H1 (cell line): ENCODE measurements around the gene IFI16. TPM values are rescaled to one million over a fixed set of nuclear protein-coding genes. Genes with fewer than 3 reads are reported as not detected.

Experiments
- CTCF ChIA-PET: fragments of 300-600 bp; sonication (Branson Sonifier 250); formaldehyde crosslinking; loops from one replicate; lab custom pipeline; 2021; ENCODE audit not compliant: partially characterized antibody; lab: Charles Lee
- POLR2A ChIA-PET: fragments of 300-600 bp; sonication (Branson Sonifier 250); formaldehyde crosslinking; loops from one replicate; lab custom pipeline; 2021; ENCODE audit warnings: inconsistent platforms; ENCODE audit not compliant: partially characterized antibody; lab: Charles Lee
- DNase-seq, 2 experiments: peaks; one replicate each; pipeline versions ENCODE4 v3.0.0 to v3.0.0-alpha.2; 2010 to 2022; ENCODE audit warnings: low spot score in 2 of 2, low read depth in 1 of 2, mixed read lengths in 1 of 2
- FAIRE-seq: peaks from 2 replicates; lab custom pipeline; 2011; peaks lifted over from hg19 to GRCh38; lab: Jason Lieb, UNC
- H2AFZ ChIP-seq: 2 replicates; pipeline ENCODE4 v1.8.1; 2012; ENCODE audit warnings: low read length, inconsistent platforms
- H2AK5ac ChIP-seq: 2 replicates; pipeline ENCODE4 v1.6.1; 2013; ENCODE audit warnings: low read depth, low read length
- H2BK120ac ChIP-seq: replicated peaks from 2 replicates; pipeline ENCODE3; 2013; ENCODE audit warnings: low read depth, low read length, inconsistent platforms
- H2BK12ac ChIP-seq: 2 replicates; pipeline ENCODE4 v1.6.1; 2013; ENCODE audit warnings: low read depth, low read length
- H2BK15ac ChIP-seq: 2 replicates; pipeline ENCODE4 v1.6.1; 2013; ENCODE audit warnings: low read length
- H2BK20ac ChIP-seq: 2 replicates; pipeline ENCODE4 v1.6.1; 2013; ENCODE audit warnings: low read length
- H2BK5ac ChIP-seq: 2 replicates; pipeline ENCODE4 v1.6.1; 2013; ENCODE audit warnings: low read depth, low read length
- H3K14ac ChIP-seq: 2 replicates; pipeline ENCODE4 v1.6.1; 2013; ENCODE audit warnings: inconsistent platforms; ENCODE audit not compliant: insufficient read length
- H3K18ac ChIP-seq: 2 replicates; pipeline ENCODE4 v1.6.1; 2013; ENCODE audit warnings: low read length; ENCODE audit errors: extremely low read depth
- H3K23ac ChIP-seq: 2 replicates; pipeline ENCODE4 v1.6.1; 2013; ENCODE audit warnings: inconsistent platforms; ENCODE audit not compliant: insufficient read length
- H3K23me2 ChIP-seq: 2 replicates; pipeline ENCODE4 v1.6.1; 2013; ENCODE audit warnings: low read depth, low read length
- H3K27ac ChIP-seq: 2 replicates; pipeline ENCODE4 v1.6.1; 2011; ENCODE audit warnings: low read depth, low read length, inconsistent platforms
- H3K27me3 ChIP-seq, 4 experiments: replicated peaks in 1 of 4; 1 replicate in 1 of 4; 2 replicates in 3 of 4; pipeline versions ENCODE4 v1.6.1 to v1.8.1; 2011 to 2013; ENCODE audit warnings: low read length in 3 of 4, mild to moderate bottlenecking in 3 of 4, inconsistent platforms in 2 of 4, mixed read lengths in 2 of 4, moderate library complexity in 1 of 4; ENCODE audit not compliant: control insufficient read depth in 3 of 4, insufficient read depth in 3 of 4; ENCODE audit errors: extremely low read depth in 1 of 4
- H3K36me3 ChIP-seq, 4 experiments: 2 replicates each; pipeline versions ENCODE4 v1.6.1 to v1.8.1; 2011 to 2013; ENCODE audit warnings: mild to moderate bottlenecking in 4 of 4, low read length in 3 of 4, moderate library complexity in 2 of 4, control low read depth in 1 of 4, inconsistent platforms in 1 of 4; ENCODE audit not compliant: insufficient read depth in 4 of 4, control insufficient read depth in 2 of 4
- H3K4ac ChIP-seq: replicated peaks from 2 replicates; pipeline ENCODE3; 2013; ENCODE audit warnings: low read length, low read depth, mixed read lengths, inconsistent platforms; ENCODE audit not compliant: insufficient read length
- H3K4me1 ChIP-seq, 4 experiments: replicated peaks in 1 of 4; 1 replicate in 1 of 4; 2 replicates in 3 of 4; pipeline versions ENCODE4 v1.6.1 to v1.8.1; 2011 to 2013; ENCODE audit warnings: low read length in 3 of 4, inconsistent platforms in 2 of 4, mixed read lengths in 1 of 4; ENCODE audit not compliant: insufficient read depth in 4 of 4, control insufficient read depth in 3 of 4
- H3K4me2 ChIP-seq, 2 experiments: 2 replicates each; pipeline versions ENCODE4 v1.6.1 to v1.8.1; 2011 to 2013; ENCODE audit warnings: low read depth in 2 of 2, low read length in 2 of 2, control low read depth in 1 of 2, inconsistent platforms in 1 of 2, mild to moderate bottlenecking in 1 of 2; ENCODE audit not compliant: insufficient read depth in 1 of 2
- H3K4me3 ChIP-seq, 4 experiments: fragments of 200-600, 300-600 bp in 1 of 4; sonication (generic), shearing (Covaris generic), sonication (Bioruptor Twin) in 1 of 4; 2 replicates each; pipeline versions ENCODE4 v1.5.1 to v1.8.1; 2011 to 2016; ENCODE audit warnings: low read length in 4 of 4, low read depth in 3 of 4, control low read depth in 2 of 4, inconsistent platforms in 2 of 4, mild to moderate bottlenecking in 2 of 4, mixed read lengths in 1 of 4, moderate library complexity in 1 of 4; ENCODE audit not compliant: insufficient read depth in 2 of 4; ENCODE audit errors: extremely low read depth in 1 of 4
- H3K56ac ChIP-seq: replicated peaks from 2 replicates; pipeline ENCODE3; 2013; ENCODE audit warnings: low read depth, mild to moderate bottlenecking, mixed read lengths, low read length, inconsistent platforms; ENCODE audit not compliant: insufficient read length
- H3K79me1 ChIP-seq: 2 replicates; pipeline ENCODE4 v1.6.1; 2013; ENCODE audit warnings: low read depth, low read length, control low read depth
- H3K79me2 ChIP-seq, 2 experiments: 2 replicates each; pipeline versions ENCODE4 v1.6.1 to v1.8.1; 2012 to 2013; ENCODE audit warnings: low read length in 2 of 2, mild to moderate bottlenecking in 2 of 2, inconsistent platforms in 1 of 2; ENCODE audit not compliant: insufficient read depth in 2 of 2, control insufficient read depth in 1 of 2
- H3K9ac ChIP-seq, 4 experiments: replicated peaks in 1 of 4; 1 replicate in 1 of 4; 2 replicates in 3 of 4; pipeline versions ENCODE4 v1.6.1 to v1.8.1; 2011 to 2013; ENCODE audit warnings: low read depth in 3 of 4, low read length in 3 of 4, control low read depth in 2 of 4, mild to moderate bottlenecking in 2 of 4, moderate library complexity in 2 of 4, inconsistent platforms in 1 of 4; ENCODE audit errors: extremely low read depth in 1 of 4
- H3K9me3 ChIP-seq, 2 experiments: 2 replicates each; pipeline versions ENCODE4 v1.6.1 to v1.8.1; 2012 to 2013; ENCODE audit warnings: mild to moderate bottlenecking in 2 of 2, moderate library complexity in 2 of 2, control low read depth in 1 of 2, inconsistent platforms in 1 of 2, low read depth in 1 of 2, low read length in 1 of 2, mixed read lengths in 1 of 2; ENCODE audit not compliant: insufficient read depth in 2 of 2
- H4K20me1 ChIP-seq, 2 experiments: replicated peaks in 1 of 2; 2 replicates each; pipeline versions ENCODE3 to v1.8.1; 2011 to 2013; ENCODE audit warnings: inconsistent platforms in 2 of 2, low read length in 2 of 2, mild to moderate bottlenecking in 1 of 2; ENCODE audit not compliant: insufficient read depth in 2 of 2, control insufficient read depth in 1 of 2
- H4K5ac ChIP-seq: 2 replicates; pipeline ENCODE4 v1.6.1; 2013; ENCODE audit warnings: low read length, low read depth, mixed read lengths, inconsistent platforms; ENCODE audit not compliant: insufficient read length
- H4K8ac ChIP-seq: 2 replicates; pipeline ENCODE4 v1.8.0; 2013; ENCODE audit warnings: mild to moderate bottlenecking, moderate library complexity, low read length, inconsistent platforms; ENCODE audit not compliant: insufficient read depth; ENCODE audit errors: extremely low read depth
- H4K91ac ChIP-seq: replicated peaks from 2 replicates; pipeline ENCODE3; 2013; ENCODE audit warnings: low read length, mixed read lengths, inconsistent platforms; ENCODE audit not compliant: insufficient read length
- ASH2L ChIP-seq: fragments of 200-600, 300-600 bp; sonication (generic); IDR thresholded peaks from one replicate; pipeline ENCODE4 v1.7.1; 2017; ENCODE audit warnings: low read length
- CBX8 ChIP-seq: fragments of 300-800, 300-1000 bp; sonication (generic); IDR thresholded peaks from 2 replicates; pipeline ENCODE4 v1.7.1; 2016; ENCODE audit warnings: low read depth, low read length, borderline replicate concordance
- CHD2 ChIP-seq: IDR thresholded peaks from 2 replicates; pipeline ENCODE4 v1.6.1; 2012; ENCODE audit warnings: low read length, improper control_type of control experiment
- EGR1 ChIP-seq: IDR thresholded peaks from 2 replicates; pipeline ENCODE4 v1.6.1; 2011; ENCODE audit warnings: low read depth, low read length, borderline replicate concordance
- EP300 ChIP-seq, 2 experiments: IDR thresholded peaks; 1 replicate in 1 of 2; 2 replicates in 1 of 2; pipeline ENCODE4 v1.6.1; 2011 to 2012; ENCODE audit warnings: low read depth in 2 of 2, low read length in 2 of 2, mild to moderate bottlenecking in 2 of 2, borderline replicate concordance in 1 of 2, inconsistent platforms in 1 of 2, moderate library complexity in 1 of 2
- GTF2F1 ChIP-seq: IDR thresholded peaks from 2 replicates; pipeline ENCODE4 v1.6.1; 2012; ENCODE audit warnings: low read depth, low read length, improper control_type of control experiment, borderline replicate concordance
- HDAC2 ChIP-seq, 2 experiments: fragments of 300-600 bp in 1 of 2; sonication (generic) in 1 of 2; IDR thresholded peaks; 2 replicates each; pipeline ENCODE4 v1.6.1; 2011 to 2012; ENCODE audit warnings: low read depth in 2 of 2, low read length in 2 of 2, mild to moderate bottlenecking in 2 of 2, moderate library complexity in 2 of 2, borderline replicate concordance in 1 of 2, inconsistent platforms in 1 of 2
- JUND ChIP-seq: IDR thresholded peaks from 2 replicates; pipeline ENCODE4 v1.6.1; 2011; ENCODE audit warnings: mild to moderate bottlenecking, improper control_type of control experiment, low read length
- KDM4A ChIP-seq: IDR thresholded peaks from one replicate; pipeline ENCODE4 v1.7.1; 2012; ENCODE audit warnings: low read depth, mild to moderate bottlenecking, moderate library complexity, low read length, inconsistent platforms; ENCODE audit not compliant: severe bottlenecking
- KDM5A ChIP-seq: fragments of 200-600 bp; IDR thresholded peaks from 2 replicates; pipeline ENCODE4 v1.7.1; 2012; ENCODE audit warnings: mild to moderate bottlenecking, low read length, inconsistent platforms, mixed read lengths
- NRF1 ChIP-seq: IDR thresholded peaks from 2 replicates; pipeline ENCODE4 v1.6.1; 2011; ENCODE audit warnings: mild to moderate bottlenecking, low read depth, low read length, improper control_type of control experiment
- PHF8 ChIP-seq: fragments of 200-600 bp; sonication (generic); conservative IDR thresholded peaks from 2 replicates; pipeline ENCODE4 v1.7.1; 2012; ENCODE audit warnings: low read depth, mild to moderate bottlenecking, inconsistent platforms, low read length, moderate library complexity
- RAD21 ChIP-seq, 2 experiments: IDR thresholded peaks in 1 of 2; conservative IDR thresholded peaks in 1 of 2; 2 replicates each; pipeline ENCODE4 v1.6.1; 2011; ENCODE audit warnings: low read depth in 2 of 2, low read length in 2 of 2, improper control_type of control experiment in 1 of 2, inconsistent platforms in 1 of 2, mild to moderate bottlenecking in 1 of 2, moderate library complexity in 1 of 2
- SIX5 ChIP-seq: IDR thresholded peaks from 2 replicates; pipeline ENCODE4 v1.6.1; 2011; ENCODE audit warnings: mild to moderate bottlenecking, low read depth, low read length
- SP4 ChIP-seq: IDR thresholded peaks from 2 replicates; pipeline ENCODE4 v1.6.1; 2012; ENCODE audit warnings: low read length, inconsistent platforms
- WGBS, 2 experiments: shearing (Covaris generic) in 1 of 2; methylation state at CpG; one replicate each; pipeline versions ENCODE4 v1.1.6 to v1.1.7; 2013 to 2015; ENCODE audit warnings: low lambda C conversion rate in 2 of 2, mixed read lengths in 2 of 2, inconsistent platforms in 1 of 2, low coverage in 1 of 2, missing lambda C conversion rate in 1 of 2; ENCODE audit not compliant: insufficient replicate concordance in 2 of 2, insufficient coverage in 1 of 2, insufficient read length in 1 of 2; ENCODE audit errors: extremely low coverage in 1 of 2, missing lambda C conversion rate in 1 of 2; 5-methylcytosine and 5-hydroxymethylcytosine counted together
- polyA plus RNA-seq, 7 experiments: library from polyadenylated mRNA; depleted of rRNA in 3 of 7; stranded (reverse) in 5 of 7; unstranded in 2 of 7; fragments of >200 nt in 5 of 7; fragments of 200-250 nt in 2 of 7; gene quantifications; 1 replicate in 5 of 7; 2 replicates in 1 of 7; 4 replicates in 1 of 7; pipeline versions ENCODE4 v1.2.1 to v1.2.3, GENCODE V29; 2011 to 2013; ENCODE audit warnings: missing spikeins in 2 of 7, mixed read lengths in 2 of 7
- total RNA-seq: library from RNA; stranded (reverse); fragmentation: NEBNext Ultra II Directional; extraction: Animal tissue kit (Norgen Biotek cat#: 25700); gene quantifications from 2 replicates; pipeline ENCODE4 v1.2.1, GENCODE V29; 2021

Gene IFI16
- total and polyA plus RNA-seq, 2 of the 8 experiments (the other 6 are each of a cell fraction or from before 2014, with no cell fraction given) = 0.63 to 0.74 TPM

GRCh38 chr1:159054427-159054826 is 44.7 kb downstream of the IFI16 start:
- no peak overlapping the region for H4K91ac ChIP-seq
- FAIRE-seq (no peak), DNase-seq (no peak)
- no peak overlapping the region for H2BK20ac ChIP-seq
- no peak overlapping the region for H3K56ac ChIP-seq
- H2BK12ac ChIP-seq = no peak overlapping the region
- POLR2A ChIA-PET = no interaction called here
- H4K20me1 ChIP-seq = no peaks in the 10 kb centered on the region
- H3K4me1 ChIP-seq = no peaks in the 10 kb centered on the region
- no peaks in the 10 kb centered on the region for H3K79me1 ChIP-seq
- H4K5ac ChIP-seq = no peak overlapping the region
- H3K14ac ChIP-seq = no peak overlapping the region
- no peaks in the 10 kb centered on the region for H3K27me3 ChIP-seq
- H4K8ac ChIP-seq = no peak overlapping the region
- H3K4ac ChIP-seq = no peak overlapping the region
- no peak overlapping the region for H2AFZ ChIP-seq
- H3K79me2 ChIP-seq = no peaks in the 10 kb centered on the region
- H3K9me3 ChIP-seq = no peaks in the 10 kb centered on the region
- no peak overlapping the region for H3K23ac ChIP-seq
- no peak overlapping the region for H3K9ac ChIP-seq
- no peak overlapping the region for H2AK5ac ChIP-seq
- H3K18ac ChIP-seq = no peak overlapping the region
- no peak overlapping the region for H3K4me2 ChIP-seq
- H2BK5ac ChIP-seq = no peak overlapping the region
- H3K36me3 ChIP-seq = no peaks in the 10 kb centered on the region
- no peak overlapping the region for H2BK120ac ChIP-seq
- 85 to 100% methylated on average over 1 to 2 of the region's 2 CpGs for WGBS, 2 experiments
- H3K4me3 ChIP-seq = no peak overlapping the region
- CTCF ChIA-PET = interaction anchor here (1.1 to 2.3 kb wide), 4 partner anchors 17 to 35 kb away, joined by 3 to 9 read pairs (median 4); no protein-coding TSS in a partner anchor
- no peaks in the 10 kb centered on the region for H3K23me2 ChIP-seq
- H3K27ac ChIP-seq = no peak overlapping the region
- H2BK15ac ChIP-seq = no peak overlapping the region
- TF ChIP-seq EP300 (IDR thresholded peaks at IDR 0.05; ENCODE audit: borderline replicate concordance in 1 of 2, low read depth in 2 of 2, low read length in 2 of 2) = no peak
- no peak for TF ChIP-seq EGR1
- no peak for TF ChIP-seq PHF8
- no peak for TF ChIP-seq SP4
- no peak for TF ChIP-seq CBX8
- TF ChIP-seq JUND = no peak
- no peak for TF ChIP-seq SIX5
- no peak for TF ChIP-seq HDAC2 (IDR thresholded peaks at IDR 0.05; ENCODE audit: borderline replicate concordance in 1 of 2, low read depth in 2 of 2, low read length in 2 of 2)
- no peak for TF ChIP-seq CHD2
- no peak for TF ChIP-seq GTF2F1
- TF ChIP-seq KDM4A = no peak
- no peak for TF ChIP-seq ASH2L
- no peak for TF ChIP-seq RAD21 (IDR thresholded peaks at IDR 0.05 in 1 of 2, conservative IDR thresholded peaks at IDR 0.05 in 1 of 2; ENCODE audit: low read depth in 2 of 2, low read length in 2 of 2)
- no peak for TF ChIP-seq NRF1
- TF ChIP-seq KDM5A = no peak
